ENCODE measurements around the gene KIF5A. TPM values are rescaled to one million over a fixed set of nuclear protein-coding genes. Genes with fewer than 3 reads are reported as not detected.
"Not testable (repeated sequence)": the region's sequence is repeated elsewhere in the genome, so short reads cannot be mapped to it uniquely, and the experiment has no call there.

Gene KIF5A
- total RNA-seq, 1 donor from 2014 or later = not detected

DNA sequence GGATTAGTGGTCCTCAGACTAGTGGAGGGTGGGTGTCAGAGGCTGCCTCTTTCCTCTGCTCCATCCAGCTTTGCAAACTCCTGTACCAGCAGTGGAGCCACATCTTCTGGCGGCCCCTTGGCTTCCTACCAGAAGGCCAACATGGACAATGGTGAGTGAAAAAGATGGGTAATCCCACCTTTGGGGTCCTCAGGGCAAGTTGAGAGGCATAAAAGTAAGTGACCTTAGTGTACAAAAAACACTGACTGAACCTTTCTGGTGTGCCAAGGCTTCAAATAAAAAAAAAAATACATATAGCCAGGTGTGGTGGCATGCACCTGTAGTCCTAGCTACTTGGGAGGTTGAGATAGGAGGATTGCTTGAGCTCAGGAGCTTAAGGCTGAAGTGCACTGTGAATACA, 32.0 kb downstream of the KIF5A start:
- no peak for DNase-seq (ENCODE audit: low read depth)

DNA sequence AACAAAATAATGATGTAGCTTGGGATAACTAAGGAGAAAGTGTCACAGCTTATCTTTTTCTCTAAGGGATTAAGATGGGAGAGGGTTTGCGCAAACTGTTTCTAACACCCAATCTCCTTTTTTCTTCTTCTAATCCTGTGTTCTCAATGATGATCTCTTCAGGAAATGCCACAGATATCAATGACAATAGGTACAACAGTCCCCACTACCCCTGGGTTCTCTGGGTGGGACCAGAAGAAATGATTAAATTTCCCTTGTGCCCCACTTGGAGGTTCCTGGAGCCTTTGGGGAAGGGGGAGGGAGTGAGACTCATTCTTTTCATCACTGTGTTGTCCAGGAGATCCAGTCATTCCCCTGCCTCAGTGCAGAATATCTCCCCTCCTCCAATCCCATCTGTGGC, 32.6 kb downstream of the KIF5A start:
- DNase-seq (ENCODE audit: low read depth) = no peak

DNA sequence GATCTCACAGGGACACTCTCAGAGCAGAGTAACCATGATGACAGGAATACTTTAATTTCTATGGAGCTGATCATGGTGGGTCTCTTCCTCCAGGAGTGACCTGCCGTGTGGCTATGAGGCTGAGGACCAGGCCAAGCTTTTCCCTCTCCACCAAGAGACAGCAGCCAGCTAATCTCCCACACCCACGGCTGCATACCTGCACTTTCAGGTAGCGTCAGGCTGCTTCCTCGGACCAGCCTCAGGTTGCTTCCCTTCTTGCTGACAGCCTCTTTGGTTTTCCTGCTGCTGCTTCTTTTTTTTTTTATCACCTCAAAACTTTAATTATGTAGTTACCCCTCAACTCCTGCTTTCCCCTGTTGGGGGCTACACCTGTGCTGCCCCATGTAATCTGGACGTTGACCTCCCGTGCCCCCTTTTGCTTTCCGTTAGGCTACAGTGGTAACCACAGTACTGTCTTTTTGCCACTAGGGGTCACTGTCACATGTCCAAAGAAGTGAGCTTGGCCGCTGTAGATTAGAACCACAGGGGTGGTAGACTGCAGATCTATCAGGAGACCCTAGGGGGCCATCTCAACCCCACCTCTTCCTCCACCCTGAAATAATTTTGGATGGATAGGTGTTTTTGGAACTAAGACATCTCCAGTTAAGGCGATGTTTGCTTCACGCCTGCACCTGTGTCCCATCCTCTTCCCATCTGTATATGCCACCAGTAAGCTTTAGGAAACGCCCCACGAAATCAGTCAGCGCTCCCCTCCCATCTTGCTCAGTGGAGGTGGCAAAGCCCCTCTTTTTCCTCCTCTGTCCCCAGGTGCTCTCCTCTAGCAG, 33.4 kb downstream of the KIF5A start:
- peak; percentile 84 for DNase-seq (ENCODE audit: low read depth)

DNA sequence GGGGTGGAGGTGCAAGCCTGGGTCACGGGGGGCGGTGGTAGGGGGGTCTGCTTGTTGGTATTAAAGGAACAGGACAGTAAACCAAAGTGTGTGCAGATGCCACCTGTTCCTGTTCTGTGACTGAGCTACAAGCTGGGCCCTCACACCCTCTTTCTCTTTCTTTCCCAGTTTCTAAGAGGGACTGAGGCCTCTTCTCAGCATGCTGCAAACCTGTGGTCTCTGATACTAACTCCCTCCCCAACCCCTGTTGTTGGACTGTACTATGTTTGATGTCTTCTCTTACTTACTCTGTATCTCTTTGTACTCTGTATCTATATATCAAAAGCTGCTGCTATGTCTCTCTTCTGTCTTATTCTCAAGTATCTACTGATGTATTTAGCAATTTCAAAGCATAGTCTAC, 34.2 kb downstream of the KIF5A start:
- DNase-seq (ENCODE audit: low read depth) = no peak

DNA sequence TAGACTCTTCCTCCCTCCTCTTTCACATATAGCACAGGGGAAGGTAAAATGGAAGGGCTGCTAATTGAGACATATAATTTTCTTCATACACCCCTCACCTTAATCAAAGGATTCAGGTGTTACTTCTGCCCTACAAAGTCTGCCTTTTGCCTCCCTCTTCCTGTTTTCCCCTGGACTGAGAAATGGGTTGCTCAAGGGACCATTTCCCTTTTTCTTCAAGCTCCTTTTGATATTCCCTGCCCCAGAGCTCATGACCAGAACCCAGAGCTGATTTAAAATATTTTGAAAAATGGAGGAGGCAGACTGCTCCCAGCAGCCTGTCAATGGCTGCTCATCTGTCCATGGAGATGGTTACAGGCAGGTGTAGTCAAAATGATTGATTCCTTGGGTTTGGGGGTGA, 34.8 kb downstream of the KIF5A start:
- no peak for DNase-seq (ENCODE audit: low read depth)

DNA sequence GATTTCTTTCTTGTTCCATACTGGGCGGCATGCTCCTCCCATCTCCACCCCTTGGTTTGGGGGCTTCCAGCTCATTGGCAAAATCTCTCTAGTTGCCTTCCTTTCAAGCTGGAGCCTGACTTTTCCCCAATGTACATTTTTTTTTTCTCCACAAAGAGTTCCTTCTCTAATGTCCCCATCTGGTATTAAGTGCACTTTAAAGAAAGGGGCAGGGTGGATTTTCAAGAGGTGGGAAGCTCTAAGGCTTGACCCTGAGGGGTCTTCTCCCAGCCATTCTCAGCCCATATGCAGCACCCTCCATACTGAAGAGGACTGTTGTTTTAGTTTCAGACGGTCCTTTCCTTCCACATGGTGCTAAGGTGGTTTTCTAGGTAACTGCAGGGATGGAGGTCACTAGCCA, 35.3 kb downstream of the KIF5A start:
- no peak for DNase-seq (ENCODE audit: low read depth)

DNA sequence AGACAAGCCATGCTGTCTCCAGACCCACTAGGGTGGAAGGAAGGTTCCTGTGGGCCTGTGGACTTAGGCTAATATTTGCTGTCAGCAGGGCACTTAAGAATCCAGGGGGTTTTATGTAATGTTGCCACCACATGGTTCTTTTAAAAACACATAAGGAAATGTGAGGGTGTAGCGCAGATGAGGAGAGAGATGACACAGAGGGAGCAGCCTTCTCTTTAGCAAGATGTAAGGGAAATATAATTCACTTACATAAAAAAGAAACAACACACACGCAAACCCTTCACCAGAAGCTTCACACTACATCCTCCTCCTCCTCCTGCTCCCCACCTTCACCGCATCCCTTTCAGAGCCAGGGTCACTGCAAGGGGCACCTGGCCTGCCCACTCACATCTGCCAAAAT, 36.3 kb downstream of the KIF5A start:
- DNase-seq (ENCODE audit: low read depth) = no peak

DNA sequence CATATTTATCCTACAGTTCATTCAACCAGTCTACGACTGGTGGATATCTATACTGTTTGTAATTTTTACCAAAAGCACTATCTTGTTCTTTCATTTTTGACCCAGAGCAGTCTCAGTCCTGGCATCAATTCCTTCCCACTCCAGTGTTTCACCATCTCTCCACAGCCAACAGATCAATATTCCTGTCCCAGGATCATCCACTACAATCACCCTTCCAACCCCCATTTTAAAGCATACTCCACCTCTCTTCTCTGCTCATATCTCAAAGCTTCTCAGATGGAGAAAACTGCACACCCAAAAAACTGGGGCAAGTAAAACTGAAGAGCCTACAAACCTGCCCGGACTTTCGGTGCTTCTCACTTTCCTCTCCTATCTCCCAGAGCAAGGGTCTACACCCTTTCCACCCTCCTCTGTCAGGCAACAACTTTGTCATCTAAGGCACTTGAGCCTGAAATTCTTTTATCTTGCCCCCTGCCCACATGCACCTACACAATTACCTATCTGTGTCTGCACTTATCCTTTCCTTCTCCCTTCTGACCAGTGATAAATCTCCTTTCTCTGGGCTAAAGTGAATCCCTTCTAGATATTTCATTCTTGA, 37.1 kb downstream of the KIF5A start:
- no peak for DNase-seq (ENCODE audit: low read depth)

DNA sequence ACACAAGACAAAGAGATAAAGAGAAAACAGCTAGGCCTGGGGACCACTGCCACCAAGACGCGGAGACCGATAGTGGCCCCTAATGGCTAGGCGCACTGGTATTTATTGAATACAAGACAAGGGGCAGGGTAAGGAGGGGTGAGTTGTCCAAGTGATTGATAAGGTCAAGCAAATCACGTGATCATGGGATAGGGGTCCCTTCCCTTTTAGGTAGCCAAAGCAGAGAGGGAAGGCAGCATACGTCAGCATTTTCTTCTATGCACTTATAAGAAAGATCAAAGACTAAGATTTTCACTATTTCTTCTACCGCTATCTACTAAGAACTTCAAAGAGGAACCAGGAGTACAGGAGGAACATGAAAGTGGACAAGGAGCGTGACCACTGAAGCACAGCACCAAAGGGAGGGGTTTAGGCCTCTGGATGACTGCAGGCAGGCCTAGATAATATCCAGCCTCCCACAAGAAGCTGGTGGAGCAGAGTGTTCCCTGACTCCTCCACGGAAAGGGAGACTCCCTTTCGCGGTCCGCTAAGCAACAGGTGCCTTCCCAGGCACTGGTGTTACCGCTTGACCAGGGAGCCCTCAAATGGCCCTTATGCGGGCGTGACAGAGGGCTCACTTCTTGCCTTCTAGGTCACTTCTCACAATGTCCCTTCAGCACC, 39.2 kb downstream of the KIF5A start:
- not testable (repeated sequence) for DNase-seq (ENCODE audit: low read depth)

DNA sequence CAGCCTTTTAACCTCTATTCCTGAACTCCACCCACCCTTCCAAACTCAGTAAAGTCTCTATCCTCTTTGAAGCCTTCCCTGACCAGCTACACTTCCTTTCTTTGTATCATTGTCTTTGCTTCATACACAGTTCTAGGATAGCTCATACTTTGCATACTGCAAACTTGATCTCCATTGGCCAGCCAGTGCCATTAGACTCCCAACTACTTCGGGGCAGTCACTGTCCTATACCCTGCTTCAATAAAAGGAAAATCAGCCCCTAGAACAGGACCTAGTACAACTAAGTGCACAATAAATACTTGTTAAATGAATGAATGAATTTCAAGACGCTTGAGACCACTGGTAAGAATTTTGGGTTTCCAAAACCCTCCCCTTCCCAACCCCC, 40.6 kb downstream of the KIF5A start:
- no peak for DNase-seq (ENCODE audit: low read depth)

DNA sequence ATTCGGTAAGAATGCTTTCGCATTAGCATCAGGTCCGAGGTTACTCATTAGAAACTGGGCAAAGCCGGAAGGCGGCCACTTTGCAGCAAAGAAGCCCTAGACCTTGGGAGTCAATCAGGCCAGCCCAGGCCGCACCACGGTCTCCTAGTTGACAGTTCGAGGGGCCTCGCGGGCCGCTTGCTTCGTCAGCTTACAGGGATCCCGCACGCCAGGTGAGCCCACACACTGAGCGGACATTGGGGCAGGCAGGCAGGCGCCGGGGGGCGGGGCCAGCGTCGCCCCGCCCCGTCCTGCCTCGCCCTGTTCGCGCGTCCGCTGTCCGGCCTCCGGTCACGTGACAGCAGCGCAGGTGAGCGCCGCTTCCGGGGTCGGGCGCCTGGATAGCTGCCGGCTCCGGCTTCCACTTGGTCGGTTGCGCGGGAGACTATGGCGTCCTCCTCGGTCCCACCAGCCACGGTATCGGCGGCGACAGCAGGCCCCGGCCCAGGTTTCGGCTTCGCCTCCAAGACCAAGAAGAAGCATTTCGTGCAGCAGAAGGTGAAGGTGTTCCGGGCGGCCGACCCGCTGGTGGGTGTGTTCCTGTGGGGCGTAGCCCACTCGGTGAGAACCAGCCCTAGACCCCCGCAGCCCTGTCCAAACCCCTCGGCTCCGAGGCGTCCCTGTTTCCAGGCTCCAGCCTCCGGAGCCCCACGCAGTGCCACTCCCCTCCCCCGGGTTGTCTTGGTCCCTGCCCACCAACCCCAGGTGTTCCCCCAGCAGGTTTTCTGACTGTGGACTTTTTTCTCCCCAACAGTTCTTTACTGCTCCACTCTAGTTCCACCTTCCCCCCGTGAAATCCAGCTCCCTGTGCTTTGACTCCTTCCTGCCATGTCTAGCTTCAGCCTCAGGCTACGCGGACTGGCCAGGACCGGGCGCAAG, 41.3 kb downstream of the KIF5A start, which contains the start of gene PIP4K2C:
Gene PIP4K2C, plus strand, starts transcription at position 329 of the 918 bp plus-strand sequence. Its CDS starts 98 bp downstream, at position 427.
- peak; percentile 58 for DNase-seq (ENCODE audit: low read depth)

DNA sequence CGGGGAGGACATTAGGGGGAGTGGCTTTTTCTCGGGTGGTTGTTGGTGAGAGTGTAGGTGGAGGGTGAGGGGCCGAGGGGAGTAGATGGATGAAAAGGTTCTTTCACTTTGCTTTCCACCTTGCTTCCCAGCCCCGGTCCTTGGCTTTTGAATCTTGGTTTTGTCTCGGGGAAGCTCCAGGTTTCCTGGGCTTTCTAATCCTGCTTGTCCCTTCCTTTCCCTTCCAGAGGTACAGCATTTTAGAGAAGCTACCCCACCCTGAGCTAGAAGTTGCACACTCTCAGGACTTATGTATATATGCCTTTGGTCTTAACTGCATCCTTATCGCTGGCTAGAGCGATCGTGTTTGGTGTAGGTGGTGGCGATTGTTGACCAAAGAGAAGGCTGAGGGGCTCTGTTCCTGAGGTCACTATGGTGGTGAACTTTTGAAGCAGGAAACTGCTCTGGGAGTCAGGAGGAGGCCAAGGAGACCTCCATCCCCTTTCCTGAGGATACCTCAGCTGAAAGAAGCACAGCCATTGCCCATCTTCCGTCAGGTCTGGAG, 42.0 kb downstream of the KIF5A start:
- DNase-seq (ENCODE audit: low read depth) = no peak

DNA sequence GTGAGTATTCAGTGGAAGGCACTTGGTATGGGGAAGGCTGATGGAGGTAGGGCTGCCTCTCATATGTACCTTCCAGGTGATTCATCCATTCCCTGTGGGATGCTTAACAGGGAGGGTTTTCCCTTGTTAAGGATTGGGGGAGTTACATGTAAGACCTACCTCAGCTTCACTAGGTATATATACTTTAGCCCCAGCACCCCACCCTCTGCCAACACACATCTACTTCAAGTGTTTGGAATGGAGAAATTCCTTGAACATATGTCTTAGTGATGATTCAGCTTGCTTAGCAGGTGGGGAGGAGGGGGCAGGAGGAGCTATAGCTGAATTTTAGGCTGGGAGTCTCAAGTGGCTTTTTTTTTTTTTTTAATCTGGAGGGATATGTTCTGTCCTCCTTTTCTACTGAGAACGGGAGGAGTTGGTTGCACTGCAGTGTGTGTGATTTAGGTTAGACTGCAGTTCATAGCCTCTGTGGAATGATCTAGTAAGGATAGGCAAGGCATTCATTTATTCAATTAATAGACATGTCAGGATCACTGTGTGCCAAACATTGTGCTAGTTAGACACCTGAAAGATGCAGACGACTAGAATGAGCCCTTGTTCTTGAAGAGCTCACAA, 42.8 kb downstream of the KIF5A start:
- DNase-seq (ENCODE audit: low read depth) = no peak

DNA sequence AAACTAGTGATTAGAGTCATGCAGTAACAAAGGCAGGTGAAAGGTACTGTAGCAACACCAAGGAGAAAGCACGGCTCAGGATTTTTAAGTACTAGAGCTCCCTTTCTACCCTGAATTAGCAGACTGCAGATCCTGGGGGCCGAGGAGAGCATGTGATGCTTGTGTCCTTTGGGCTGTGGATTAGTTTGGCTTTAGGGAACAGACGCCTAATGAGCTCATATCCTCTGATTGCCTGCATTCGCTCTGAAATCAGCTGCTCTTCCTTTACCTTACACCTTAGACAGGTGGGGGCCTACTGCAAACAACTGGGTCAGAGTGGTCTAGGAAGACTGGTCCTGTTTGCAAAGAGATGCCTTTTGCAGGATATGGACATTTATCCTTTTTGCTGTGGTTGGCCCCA, 43.3 kb downstream of the KIF5A start:
- DNase-seq (ENCODE audit: low read depth) = no peak

DNA sequence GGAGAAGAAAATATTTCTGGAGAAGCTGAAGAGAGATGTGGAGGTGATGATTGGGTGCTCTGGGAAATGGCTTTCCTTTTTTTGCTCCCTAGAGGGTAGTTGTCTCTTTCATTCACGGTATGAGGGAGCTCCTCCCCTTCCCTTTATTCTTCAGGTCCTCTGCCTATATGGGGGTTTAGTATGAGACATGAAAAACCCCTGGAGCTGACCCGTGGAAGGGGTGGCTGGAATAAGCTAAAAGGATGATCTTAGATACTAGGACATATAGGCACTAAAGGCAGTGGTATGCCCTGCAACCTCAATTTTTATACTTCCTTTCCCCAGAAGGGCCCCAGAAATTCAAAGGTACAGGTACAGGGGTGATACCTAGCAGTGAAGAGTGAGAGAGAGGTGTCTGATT, 50.6 kb downstream of the KIF5A start:
- no peak for DNase-seq (ENCODE audit: low read depth)

DNA sequence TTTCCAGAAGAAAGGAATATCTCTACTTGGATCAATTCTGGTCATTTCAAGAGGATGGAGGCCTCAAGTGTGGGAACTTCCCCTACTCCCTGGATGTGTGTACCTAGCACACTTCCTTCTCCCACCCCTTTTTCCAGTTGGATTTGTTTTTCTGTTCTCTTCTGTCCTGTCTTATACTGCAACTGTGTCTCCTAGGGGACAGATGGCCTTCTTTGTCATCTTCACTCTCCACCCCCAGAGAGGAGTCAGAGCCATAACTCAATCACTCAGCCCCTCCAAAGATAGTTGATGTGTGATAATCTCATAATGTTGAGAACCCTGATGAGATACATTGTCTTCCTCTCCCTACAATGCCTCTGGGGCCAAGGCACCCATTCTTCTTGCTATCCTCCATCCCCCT, 52.7 kb downstream of the KIF5A start:
- no peak for DNase-seq (ENCODE audit: low read depth)

DNA sequence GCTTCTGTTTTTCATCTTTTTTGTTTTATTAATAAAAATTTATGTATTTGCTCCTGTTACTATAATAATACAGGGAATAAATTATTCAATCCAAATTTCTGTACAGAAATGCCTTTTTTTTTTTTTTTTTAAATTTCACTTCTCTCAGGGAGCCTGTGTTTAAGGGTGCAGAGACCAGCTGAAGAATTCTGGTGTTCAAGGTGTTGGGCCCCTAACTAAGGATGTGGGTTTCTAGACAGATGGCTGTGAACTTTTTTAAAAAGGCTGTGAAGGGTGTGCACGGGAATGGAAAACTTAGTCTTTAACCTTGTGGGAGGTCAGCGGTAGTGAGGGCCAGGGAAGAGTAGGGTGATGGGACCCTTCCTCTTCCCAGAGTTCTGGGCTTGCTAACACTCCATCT, 53.5 kb downstream of the KIF5A start:
- DNase-seq (ENCODE audit: low read depth) = no peak

DNA sequence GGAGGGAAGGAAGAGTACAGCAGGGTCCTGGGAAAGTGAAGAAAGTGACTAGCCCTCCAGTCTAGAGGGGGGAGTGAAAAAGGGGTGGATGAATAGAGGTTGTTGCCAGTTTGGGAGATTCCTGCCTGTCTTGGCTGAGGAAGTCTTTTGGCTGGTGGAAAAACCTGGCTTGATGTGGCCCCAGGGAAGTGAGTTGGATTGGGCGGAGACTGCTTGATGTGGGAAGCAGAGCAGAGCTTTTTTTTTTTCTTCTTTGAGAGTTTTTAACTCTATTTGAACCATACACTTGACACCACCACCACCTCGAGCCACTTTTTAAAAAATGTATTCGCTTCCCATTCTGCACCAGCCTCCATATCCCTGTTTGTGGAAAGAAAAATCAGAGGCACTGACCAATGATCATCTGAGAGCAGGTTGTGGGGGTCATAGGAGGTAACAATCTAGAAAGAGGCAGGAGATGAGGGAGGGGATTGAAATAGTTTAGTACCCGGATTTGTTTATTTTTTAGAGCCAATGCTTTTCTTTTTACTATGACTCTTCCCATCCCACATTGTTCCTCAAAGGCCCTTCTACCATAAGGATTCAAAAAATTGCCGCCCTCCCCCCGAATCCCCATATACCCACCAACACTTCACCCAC, 54.1 kb downstream of the KIF5A start:
- DNase-seq (ENCODE audit: low read depth) = peak; percentile 32

DNA sequence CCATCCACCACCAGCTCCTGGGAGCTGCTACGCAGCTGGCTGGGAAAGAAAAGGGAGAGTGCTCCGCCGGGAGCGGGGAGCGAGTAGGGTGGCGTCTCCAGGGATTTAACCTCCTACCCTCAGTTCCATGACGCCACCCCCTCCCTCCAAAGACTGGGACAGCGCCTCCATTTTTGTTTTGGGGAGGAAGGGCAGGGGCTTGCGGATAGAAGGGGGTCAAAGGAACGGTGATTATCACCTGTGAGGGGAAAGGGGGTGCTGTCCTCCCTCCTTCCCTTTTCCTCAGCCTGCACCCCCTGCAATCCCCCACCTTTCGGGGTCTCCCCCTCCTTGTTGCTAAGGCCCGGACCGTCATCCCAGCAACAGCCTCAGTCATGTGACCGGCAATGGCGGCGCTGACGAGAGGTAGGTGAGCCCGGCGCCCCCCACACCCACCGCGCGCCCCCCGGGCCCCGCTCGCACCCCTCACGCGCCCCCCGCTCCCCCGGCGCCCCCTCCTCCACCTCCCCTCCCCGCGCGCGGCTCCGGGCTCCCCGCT, 54.7 kb downstream of the KIF5A start, which contains the start of gene DTX3:
Gene DTX3, plus strand, starts transcription at position 371 of the 538 bp plus-strand sequence. CDS start 1,694 bp downstream, outside the sequence.
- peak; percentile 44 for DNase-seq (ENCODE audit: low read depth)

Measured in myocyte (in vitro differentiated cells).